ENCODE results near the gene FAM76B. TPM values are rescaled to one million over a fixed set of nuclear protein-coding genes. Genes with fewer than 3 reads are reported as not detected.

Gene FAM76B
- total and polyA plus RNA-seq, 2 of the 13 experiments (the other 11 are each of a cell fraction or from before 2014, with no cell fraction given) = 20.2 to 24.2 TPM

- TF ChIP-seq HIC2 (CRISPR knock-in tag; IDR thresholded peaks at IDR 0.05; ENCODE audit: low read depth) = no peak
- TF ChIP-seq BATF2 (CRISPR knock-in tag; IDR thresholded peaks at IDR 0.05) = no peak
- no peak for TF ChIP-seq FOXK2 (IDR thresholded peaks at IDR 0.05)
- no peak for TF ChIP-seq RORA (CRISPR knock-in tag; IDR thresholded peaks at IDR 0.05)
- no peak for TF ChIP-seq THRA (CRISPR knock-in tag; IDR thresholded peaks at IDR 0.05; ENCODE audit: borderline replicate concordance)
- TF ChIP-seq TOE1 (CRISPR knock-in tag; IDR thresholded peaks at IDR 0.05) = 0 out of 2 replicates have a peak, but pooled peaks have one; percentile 9
- TF ChIP-seq TMF1 (CRISPR knock-in tag; IDR thresholded peaks at IDR 0.05; ENCODE audit: low read depth) = no peak
- TF ChIP-seq AFF4 (CRISPR knock-in tag; IDR thresholded peaks at IDR 0.05) = no peak
- no peak for TF ChIP-seq FOXC1 (CRISPR knock-in tag; IDR thresholded peaks at IDR 0.05; ENCODE audit: borderline replicate concordance)
- TF ChIP-seq ZFP36 (IDR thresholded peaks at IDR 0.05; ENCODE audit: borderline replicate concordance, low read depth, low read length, partially characterized antibody) = no peak
- no peak for TF ChIP-seq ZBTB33 (CRISPR knock-in tag; IDR thresholded peaks at IDR 0.05)
- no peak for TF ChIP-seq ZNF841 (CRISPR knock-in tag; IDR thresholded peaks at IDR 0.05; ENCODE audit: borderline replicate concordance)
- no peak for TF ChIP-seq BCLAF1 (IDR thresholded peaks at IDR 0.05)
- TF ChIP-seq CEBPB (IDR thresholded peaks at IDR 0.05; ENCODE audit: borderline replicate concordance, low read depth, low read length) = no peak
- TF ChIP-seq SETDB1 (CRISPR knock-in tag; IDR thresholded peaks at IDR 0.05; ENCODE audit: borderline replicate concordance) = no peak
- no peak for TF ChIP-seq PHB2 (IDR thresholded peaks at IDR 0.05; ENCODE audit: partially characterized antibody)
- TF ChIP-seq DPF2 (CRISPR knock-in tag; IDR thresholded peaks at IDR 0.05; ENCODE audit: borderline replicate concordance, low read depth) = no peak
These were observed 569 bp downstream of the FAM76B start (continued) for GRCh38 chr11:95788921-95789505.
